Right lobe of liver (tissue), 6 donors: Measurements from ENCODE around the gene SYNE4. TPM values are rescaled to one million over a fixed set of nuclear protein-coding genes. Genes with fewer than 3 reads are reported as not detected.
A peak's percentile ranks its signal among the peaks of the same experiment; 100 is the strongest.

Experiments used
- ATAC-seq, 4 donors: fragments of 200-7000 bp; cut with Tn5 transposase; one replicate each; pipeline ENCODE4 v1.9.1; 2020; ENCODE audit warnings: mild to moderate bottlenecking in 4 of 4, moderate library complexity in 4 of 4
- DNase-seq, 3 donors: peaks; one replicate each; pipeline ENCODE4 v3.0.0-alpha.2; 2020
- H3K27ac ChIP-seq, 3 donors: fragments of 200-600 bp; one replicate each; pipeline ENCODE4 v1.8.0; 2022
- H3K27me3 ChIP-seq, 2 donors: fragments of 200-600 bp; one replicate each; pipeline ENCODE4 v1.8.0; 2022
- H3K36me3 ChIP-seq, 4 donors: fragments of 200-600 bp; sonication (generic) in 1 of 4; one replicate each; pipeline versions ENCODE4 v1.5.1 to v1.8.0; 2017 to 2022; ENCODE audit warnings: control low read depth in 1 of 4
- H3K4me1 ChIP-seq, 4 donors: fragments of 200-600 bp; sonication (generic) in 1 of 4; one replicate each; pipeline versions ENCODE4 v1.5.1 to v1.8.0; 2017 to 2022; ENCODE audit warnings: control low read depth in 1 of 4
- H3K4me3 ChIP-seq, 3 donors: fragments of 200-600 bp; one replicate each; pipeline ENCODE4 v1.8.0; 2022
- H3K9me3 ChIP-seq, 4 donors: fragments of 200-600 bp; sonication (generic) in 1 of 4; one replicate each; pipeline versions ENCODE4 v1.5.1 to v1.8.0; 2017 to 2022; ENCODE audit warnings: control low read depth in 1 of 4
- CTCF ChIP-seq, 4 donors: fragments of 200-600 bp in 3 of 4; fragments of 450-650 bp in 1 of 4; IDR thresholded peaks; one replicate each; pipeline versions ENCODE4 v1.5.1 to v1.8.0; 2016 to 2022; ENCODE audit warnings: antibody characterized with exemption in 4 of 4, mild to moderate bottlenecking in 2 of 4
- POLR2A ChIP-seq: fragments of 450-650 bp; IDR thresholded peaks from one replicate; pipeline ENCODE4 v1.6.1; 2017; ENCODE audit warnings: antibody characterized with exemption, mild to moderate bottlenecking
- WGBS: methylation state at CpG from one replicate; pipeline ENCODE4 v1.1.6; 2018; ENCODE audit warnings: low coverage, low lambda C conversion rate; ENCODE audit not compliant: insufficient coverage; ENCODE audit errors: missing lambda C conversion rate; 5-methylcytosine and 5-hydroxymethylcytosine counted together
- intact Hi-C, 2 donors: fragments of 100-400 bp; cut with DNase I; formaldehyde crosslinking; loops; one replicate each; pipeline versions ENCODE4 v1.11.2 to v1.14.1; 2022
- total RNA-seq, 6 experiments: library from RNA; depleted of rRNA in 2 of 6; stranded (reverse); fragments of >200 nt in 2 of 6; fragmentation: NEBNext Ultra II Directional in 3 of 6; extraction: Animal tissue kit (Norgen Biotek cat#: 25700) in 3 of 6; gene quantifications; one replicate each; pipeline versions ENCODE4 v1.1.0 to v1.2.4, GENCODE V29; 2016 to 2023
- donor health status: DM: no; HTN: yes; CAD: no.
- donor health status: DM: no; HTN: no; CAD: no.
- donor health status: DM: no; HTN: no; CAD: no.
- donor health status: DM: no; HTN: yes; CAD: no.
- donor health status: DM: no; HTN: yes; CAD: no.

SYNE4 gene
- total RNA-seq, 6 experiments from 2014 or later = 3.9 to 7.5 (median 7.0) TPM

DNA sequence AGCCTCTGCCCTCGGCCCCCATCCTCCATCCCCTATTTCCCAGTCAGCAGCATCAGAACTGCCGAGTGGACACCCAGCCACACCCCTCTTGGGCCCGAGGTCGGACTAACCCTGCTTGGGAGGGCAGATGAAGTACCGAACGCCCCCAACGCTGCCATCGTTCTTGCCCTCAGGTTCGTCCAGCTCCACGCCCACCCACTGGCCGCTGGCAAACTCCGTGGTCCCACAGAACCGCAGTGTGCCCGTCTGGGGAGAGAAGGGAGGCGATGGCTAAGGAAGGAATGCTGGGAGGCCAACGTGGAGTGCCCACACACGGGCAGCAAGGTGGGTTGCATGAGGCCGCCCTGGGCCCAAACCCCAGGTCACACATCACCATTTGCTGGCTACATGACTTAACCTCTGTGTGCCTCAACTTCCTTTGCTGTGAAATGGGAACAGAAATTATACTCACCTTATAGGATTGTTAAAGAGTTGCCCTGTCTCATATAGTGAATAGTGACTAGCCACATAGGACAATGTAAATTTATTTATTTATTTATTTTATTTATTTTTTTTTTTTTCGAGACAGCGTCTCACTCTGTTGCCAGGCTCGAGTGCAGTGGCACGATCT is 10.6 kb upstream of the SYNE4 start:
- 96% methylated on average over 5 of the region's 22 CpGs for WGBS
- Histone ChIP-seq H3K9me3 (no peaks in the 10 kb centered on the region), H3K4me1 (peaks cover 0 to 4% (median 0%) of the 10 kb centered on the region in 4 donors), H3K36me3 (no peaks in the 10 kb centered on the region), H3K27me3 (no peaks in the 10 kb centered on the region), H3K27ac (no peak overlapping the region), H3K4me3 (no peak overlapping the region)
- DNase-seq = no peak
- TF ChIP-seq POLR2A = no peak
- TF ChIP-seq CTCF (IDR thresholded peaks at IDR 0.05) = no peak
- no peak for ATAC-seq
- intact Hi-C loops = no loop called here

GRCh38 chr19:36014012-36014924 is 5.7 kb upstream of the SYNE4 start, which contains the start of gene ALKBH6:
Gene ALKBH6, minus strand, starts transcription at chr19:36014213. Its CDS starts 816 bp downstream, at chr19:36013397.
- intact Hi-C loops = no loop called here

GRCh38 chr19:36013280-36014011 is 4.8 kb upstream of the SYNE4 start:
- intact Hi-C loops = no loop called here
- Histone ChIP-seq H3K9me3 (no peaks in the 10 kb centered on the region), H3K4me1 (peaks cover 0 to 15% (median 2%) of the 10 kb centered on the region in 4 donors), H3K4me3 (peak overlapping the region; percentile 61 to 76 (median 72)), H3K36me3 (no peaks in the 10 kb centered on the region), H3K27ac (peak overlapping the region; percentile 70 to 76 (median 70)), H3K27me3 (no peaks in the 10 kb centered on the region)
- TF ChIP-seq CTCF (IDR thresholded peaks at IDR 0.05) (no peak), POLR2A (no peak)
- ATAC-seq (no peak), DNase-seq (peak in 1 of 3 donors; percentile 57)
- WGBS = 25% methylated on average over 14 of the region's 15 CpGs

More at GRCh38 chr19:36014012-36014924, 5.7 kb upstream of the SYNE4 start, which contains the start of gene ALKBH6:
- Histone ChIP-seq H3K9me3 (no peaks in the 10 kb centered on the region), H3K27ac (peak within 1 kb of the TSS; percentile 70 to 76 (median 70)), H3K4me1 (peaks cover 0 to 11% (median 0%) of the 10 kb centered on the region in 4 donors), H3K27me3 (no peaks in the 10 kb centered on the region), H3K4me3 (peak within 1 kb of the TSS; percentile 61 to 76 (median 72)), H3K36me3 (no peaks in the 10 kb centered on the region)
- ATAC-seq (peak; percentile 96 to 98 (median 96)), DNase-seq (peak; percentile 100)
- WGBS = 0% methylated on average over 24 of the region's 42 CpGs
- peak; percentile 43 for TF ChIP-seq POLR2A
- TF ChIP-seq CTCF (IDR thresholded peaks at IDR 0.05) = no peak

DNA sequence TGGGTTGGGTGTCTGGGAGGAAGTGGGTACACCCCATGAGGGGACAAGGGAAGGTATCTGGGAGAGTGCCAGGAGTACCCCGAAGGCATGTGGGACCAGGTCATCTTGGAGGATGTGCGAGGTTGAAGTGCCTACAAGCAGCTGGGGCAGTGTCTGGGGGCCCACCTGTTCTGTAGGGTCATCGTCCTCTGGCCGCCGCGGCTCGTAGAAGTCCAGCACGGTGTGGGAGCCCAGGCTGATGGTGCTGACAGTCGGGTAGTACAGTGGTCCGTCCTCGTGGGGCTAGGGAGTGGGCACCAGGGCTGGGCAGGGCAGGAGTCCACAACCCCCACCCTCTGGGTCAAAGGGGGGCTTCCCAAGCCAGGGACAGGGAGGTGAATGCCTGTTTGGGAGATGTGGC is 1.8 kb upstream of the SYNE4 start:
- TF ChIP-seq CTCF (IDR thresholded peaks at IDR 0.05) = no peak
- no peak for TF ChIP-seq POLR2A
- ATAC-seq (no peak), DNase-seq (no peak)
- Histone ChIP-seq H3K27me3 (no peaks in the 10 kb centered on the region), H3K4me1 (peaks cover 0 to 24% (median 2%) of the 10 kb centered on the region in 4 donors), H3K4me3 (no peak overlapping the region), H3K9me3 (no peaks in the 10 kb centered on the region), H3K36me3 (no peaks in the 10 kb centered on the region), H3K27ac (no peak overlapping the region)
- intact Hi-C loops = no loop called here
- WGBS = 100% methylated on average over 2 of the region's 11 CpGs
